ENCODE data around the gene FBLN2.

The FBLN2 gene

GRCh38 chr3:13648060-13649001 lies 99.4 kb downstream of the FBLN2 start:
- DNase-seq (ENCODE audit: low read depth): peak; percentile 65

DNA sequence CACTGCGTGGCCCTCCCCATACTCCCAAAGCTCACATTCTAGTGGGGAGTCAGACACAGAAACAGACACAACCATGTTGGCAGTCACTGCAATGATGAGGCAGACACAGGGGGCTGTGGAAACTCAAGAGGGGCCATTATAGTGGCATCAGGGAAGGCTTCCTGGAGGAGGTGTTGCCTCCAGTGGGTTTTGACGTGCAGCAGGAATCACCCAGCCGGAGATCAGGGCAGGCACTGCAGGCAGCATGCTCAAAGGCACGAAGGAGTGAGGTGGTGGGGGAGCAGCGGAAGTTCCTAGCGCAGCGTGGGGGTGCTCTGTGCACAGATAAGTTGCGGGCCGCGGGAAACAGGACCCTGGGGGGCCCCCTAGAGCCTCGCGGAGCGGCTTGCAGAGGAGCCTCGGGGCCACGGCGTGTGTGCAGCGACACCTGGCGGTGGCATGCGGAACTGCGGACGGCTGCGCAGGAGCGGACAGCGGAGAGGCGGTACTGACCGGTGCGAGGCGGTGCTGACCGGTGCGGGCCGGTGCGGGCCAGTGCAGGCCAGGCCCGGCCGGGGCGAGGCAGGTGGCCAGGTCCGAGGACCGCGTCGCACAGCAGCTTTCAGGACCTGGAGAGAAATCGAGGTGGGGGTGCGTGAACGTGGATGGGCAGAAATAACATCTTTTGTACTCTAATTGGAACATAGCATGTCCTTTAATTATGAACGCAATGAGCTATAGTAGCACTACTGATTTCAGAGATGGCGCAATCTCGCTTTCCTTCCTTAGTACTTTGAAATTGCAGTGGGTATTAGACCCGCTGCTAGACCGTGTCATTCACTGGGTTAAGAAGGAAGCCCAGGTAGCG lies 101.5 kb downstream of the FBLN2 start:
- DNase-seq (ENCODE audit: low read depth): peak; percentile 44

- DNase-seq (ENCODE audit: low read depth): no peak
Observed at GRCh38 chr3:13651057-13651400, 102.1 kb downstream of the FBLN2 start.

DNA sequence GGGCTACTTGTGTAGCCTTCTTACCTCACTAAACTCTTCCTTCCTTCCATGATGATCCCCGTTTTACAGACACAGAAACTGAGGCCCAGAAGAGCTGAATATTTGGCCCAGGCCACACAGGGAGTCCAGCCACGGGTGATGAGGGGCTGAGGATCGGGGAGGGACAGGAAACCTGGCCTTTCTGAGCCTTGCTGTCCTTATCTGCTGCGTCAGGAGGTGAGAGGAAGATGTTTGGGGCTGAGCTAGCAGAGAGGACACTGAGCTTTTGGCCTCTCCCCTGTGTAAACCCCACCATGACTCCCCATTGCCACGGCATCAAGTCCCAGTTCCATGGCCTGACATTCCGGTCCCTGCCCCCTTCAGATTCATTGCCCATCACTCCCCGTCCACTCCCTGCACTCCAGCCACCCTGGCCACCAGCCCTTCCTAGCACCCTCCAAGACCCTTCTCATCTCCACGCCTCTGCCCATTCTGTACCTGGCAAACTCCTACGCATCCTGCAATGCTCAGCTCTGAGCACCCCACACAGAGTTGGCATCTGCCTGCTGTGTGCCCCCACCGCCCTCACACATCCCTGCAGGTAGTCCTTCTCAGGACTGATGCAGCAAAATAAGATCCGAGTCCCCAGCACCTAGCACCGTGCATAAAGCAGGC lies 103.0 kb downstream of the FBLN2 start:
- no peak for DNase-seq (ENCODE audit: low read depth)

- no peak for DNase-seq (ENCODE audit: low read depth)
Observed at GRCh38 chr3:13652728-13653127, 103.8 kb downstream of the FBLN2 start.

GRCh38 chr3:13653631-13654279 lies 104.8 kb downstream of the FBLN2 start:
- DNase-seq (ENCODE audit: low read depth): no peak

GRCh38 chr3:13654330-13655060 lies 105.6 kb downstream of the FBLN2 start:
- DNase-seq (ENCODE audit: low read depth): no peak

GRCh38 chr3:13655061-13655913 lies 106.4 kb downstream of the FBLN2 start:
- DNase-seq (ENCODE audit: low read depth): no peak

DNA sequence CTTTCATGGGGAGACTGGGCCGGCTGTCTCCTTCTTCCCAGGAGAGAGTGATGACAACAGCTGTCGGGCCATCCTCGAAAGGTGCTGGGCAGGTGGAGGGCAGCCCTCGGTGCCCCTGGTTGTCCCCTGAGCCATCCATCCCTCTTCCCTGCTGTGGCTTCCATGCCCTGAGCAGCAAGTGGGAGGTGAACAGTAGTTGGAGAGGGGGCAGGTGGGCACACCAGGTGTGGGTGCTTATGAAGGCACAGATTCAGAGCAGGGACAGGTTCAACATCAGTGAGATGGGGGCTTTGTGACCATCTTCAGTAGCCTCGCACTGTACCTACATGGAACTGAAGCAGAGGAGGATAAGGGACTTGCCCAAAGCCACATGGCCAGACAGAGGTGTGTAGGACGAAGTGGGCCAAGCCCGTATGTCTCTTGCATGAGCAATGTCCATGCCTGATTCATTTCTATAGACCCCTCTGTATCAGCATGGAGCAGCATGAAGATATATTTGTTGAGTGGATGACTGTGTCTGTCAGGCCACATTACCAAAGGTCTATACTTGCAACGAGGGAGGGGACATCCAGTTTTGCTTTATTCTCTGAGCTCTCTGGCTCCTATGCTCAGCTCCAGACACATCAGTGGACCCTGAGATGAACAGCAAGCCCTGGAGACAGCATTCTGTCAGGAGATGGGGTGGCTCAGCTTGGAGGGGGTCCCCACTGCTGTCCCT lies 107.8 kb downstream of the FBLN2 start:
- no peak for DNase-seq (ENCODE audit: low read depth)

GRCh38 chr3:13657660-13658435 lies 108.9 kb downstream of the FBLN2 start:
- DNase-seq (ENCODE audit: low read depth): no peak

DNA sequence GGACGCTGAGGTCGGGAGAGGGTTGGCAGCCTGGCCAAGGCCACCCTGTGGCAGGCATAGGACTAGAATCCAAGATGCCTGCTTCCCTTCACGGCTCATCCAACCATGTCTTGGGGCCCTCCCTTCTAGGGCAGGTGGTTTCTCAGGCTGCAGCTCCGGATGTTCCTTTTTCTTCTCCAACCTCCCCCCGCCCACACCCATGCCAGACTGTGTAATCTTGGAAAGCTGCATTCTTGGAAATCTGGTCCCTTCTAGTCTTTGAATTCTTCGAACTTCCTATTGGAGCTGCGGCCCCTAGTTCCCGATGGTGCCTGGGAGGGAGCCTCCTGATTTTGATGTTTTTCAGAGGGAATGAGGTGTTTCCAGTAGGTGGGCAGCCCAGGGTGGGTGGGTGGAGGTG lies 109.8 kb downstream of the FBLN2 start:
- DNase-seq (ENCODE audit: low read depth): no peak

DNA sequence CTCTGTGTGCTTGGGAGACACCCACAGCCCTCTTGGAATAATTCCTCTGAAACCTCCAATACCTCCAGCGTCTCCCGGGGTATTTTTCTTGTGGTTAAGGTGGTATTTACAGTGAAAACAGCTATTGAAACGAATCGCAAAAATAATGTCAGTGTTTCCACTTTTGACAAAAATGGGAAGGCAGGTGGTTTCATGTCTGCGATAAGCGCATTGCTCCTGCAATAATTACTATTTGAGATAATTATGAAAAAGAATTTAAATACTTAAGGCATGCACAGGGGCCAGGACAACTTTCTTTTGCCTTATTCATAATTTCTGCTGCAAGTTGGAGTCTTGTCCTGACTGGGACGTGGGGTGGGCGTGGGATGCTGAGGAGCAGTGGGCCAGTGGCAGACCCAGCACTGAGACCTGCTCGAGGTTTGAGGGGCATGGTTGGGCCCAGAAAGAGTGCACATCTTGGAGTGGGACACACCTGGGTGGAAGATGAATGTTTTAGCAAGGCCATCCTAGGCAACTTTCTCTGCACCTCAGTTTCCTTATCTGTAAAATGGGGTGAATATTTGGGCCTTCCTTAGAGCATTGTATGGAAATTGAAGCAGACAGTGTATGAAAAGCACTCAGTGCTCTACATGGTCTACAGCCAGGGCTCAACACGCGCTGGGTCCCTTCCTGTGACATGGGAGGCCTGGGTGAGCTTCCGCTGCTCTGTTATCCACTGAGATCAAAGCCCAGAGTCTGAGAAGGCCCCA lies 110.5 kb downstream of the FBLN2 start:
- DNase-seq (ENCODE audit: low read depth): no peak

- DNase-seq (ENCODE audit: low read depth): no peak
Observed at GRCh38 chr3:13660042-13660874, 111.3 kb downstream of the FBLN2 start.

- DNase-seq (ENCODE audit: low read depth): no peak
Observed at GRCh38 chr3:13661121-13661520, 112.2 kb downstream of the FBLN2 start.

DNA sequence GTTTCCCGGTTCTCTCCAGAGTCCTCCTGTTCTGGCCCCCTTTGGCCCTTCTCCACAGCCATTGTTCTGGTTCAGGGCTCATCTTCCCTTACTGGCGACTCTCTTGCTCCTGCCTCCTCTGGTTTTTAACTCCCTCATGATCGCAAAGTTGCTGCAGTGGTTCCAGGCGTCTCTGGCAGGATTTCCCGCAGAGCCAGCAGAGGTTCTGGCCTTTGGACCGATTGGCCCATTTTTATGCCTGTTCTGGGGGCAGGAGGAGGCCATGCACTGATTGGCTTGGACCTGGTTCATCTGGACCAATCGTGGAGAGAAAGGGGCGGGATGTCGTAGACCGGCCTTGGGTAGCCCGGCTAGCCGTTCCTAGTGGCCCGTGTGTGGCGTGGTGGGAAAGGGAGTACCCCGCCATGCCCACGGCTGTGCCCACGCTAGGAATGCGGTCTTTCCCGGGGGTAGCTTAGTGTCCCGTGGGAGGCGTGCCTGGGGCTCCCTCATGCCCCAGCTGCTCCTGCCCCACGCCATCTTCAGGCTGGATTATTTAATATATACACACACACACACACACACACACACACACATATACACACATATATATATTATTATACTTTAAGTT lies 113.4 kb downstream of the FBLN2 start:
- DNase-seq (ENCODE audit: low read depth): no peak

DNA sequence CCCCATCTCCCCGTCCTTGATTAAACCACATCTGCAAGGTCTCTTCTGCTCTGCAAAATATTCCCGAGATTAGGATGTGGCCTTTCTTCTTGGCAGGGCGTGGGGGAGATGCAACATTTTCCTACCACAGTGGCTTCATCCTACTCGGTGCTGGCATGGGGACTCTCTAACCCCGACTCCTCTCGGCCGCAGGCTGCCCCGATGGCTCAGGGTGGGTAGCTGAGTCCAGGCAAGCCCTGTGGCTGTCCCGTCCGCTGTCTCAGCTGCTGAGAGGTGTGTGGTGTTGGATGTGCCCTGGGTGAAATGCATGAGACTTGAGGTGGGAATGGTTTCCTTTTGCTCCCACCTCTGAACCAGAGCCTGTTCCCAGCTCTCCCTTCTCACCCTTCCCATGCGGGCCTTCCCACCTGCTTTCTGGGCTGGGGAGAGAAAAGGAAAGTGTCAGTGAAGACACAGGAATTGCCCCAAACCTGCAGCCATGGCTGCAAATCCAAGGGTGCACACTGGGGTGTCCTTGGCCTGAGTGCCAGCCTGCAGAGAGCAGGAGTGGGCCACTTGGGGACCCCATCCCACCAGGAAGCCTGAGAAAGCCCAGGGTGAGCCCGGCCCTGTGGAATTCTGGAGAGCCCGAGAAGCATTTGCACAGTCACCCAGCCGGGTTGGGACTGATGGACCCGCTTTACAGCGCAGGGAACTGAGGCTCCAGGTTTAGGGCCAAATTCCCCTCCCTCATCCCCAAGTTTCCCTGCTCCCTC lies 115.0 kb downstream of the FBLN2 start:
- no peak for DNase-seq (ENCODE audit: low read depth)
